Astrocyte of the cerebellum (primary cell): Measurements from ENCODE around the gene FBXL22.

Experiments used
- DNase-seq: peaks from one replicate; pipeline ENCODE4 v3.0.0-alpha.2; 2011; ENCODE audit warnings: low read depth
- H3K4me3 ChIP-seq: 2 replicates; pipeline ENCODE4 v1.5.1; 2011; ENCODE audit warnings: mild to moderate bottlenecking, low read depth, low read length, moderate library complexity
- CTCF ChIP-seq: IDR thresholded peaks from 2 replicates; pipeline ENCODE4 v1.5.1; 2012; ENCODE audit warnings: low read length, low read depth, moderate library complexity, mild to moderate bottlenecking; ENCODE audit errors: missing control alignments
- in situ Hi-C: cut with HindIII; loops from 2 replicates; pipeline ENCODE4 v1.10.0; 2017; ENCODE audit warnings: low sequenced_read_pairs

Gene FBXL22

GRCh38 chr15:63602595-63602994 is 5.4 kb downstream of the FBXL22 start:
- TF ChIP-seq CTCF = no peak
- no peak for DNase-seq
- no peak overlapping the region for H3K4me3 ChIP-seq
- in situ Hi-C loops = no loop called here

GRCh38 chr15:63603516-63603915 is 6.3 kb downstream of the FBXL22 start:
- in situ Hi-C loops = no loop called here
- no peak for DNase-seq
- no peak for TF ChIP-seq CTCF
- no peak overlapping the region for H3K4me3 ChIP-seq

GRCh38 chr15:63604281-63604680 is 7.1 kb downstream of the FBXL22 start:
- TF ChIP-seq CTCF = no peak
- in situ Hi-C loops = no loop called here
- DNase-seq = no peak
- no peak overlapping the region for H3K4me3 ChIP-seq

- no peak for DNase-seq
- in situ Hi-C loops = no loop called here
- TF ChIP-seq CTCF = no peak
- H3K4me3 ChIP-seq = no peak overlapping the region
These were observed 7.8 kb downstream of the FBXL22 start for GRCh38 chr15:63605036-63605435.

- no peak for DNase-seq
- no peak for TF ChIP-seq CTCF
- in situ Hi-C loops = no loop called here
- no peak overlapping the region for H3K4me3 ChIP-seq
These were observed 8.6 kb downstream of the FBXL22 start for GRCh38 chr15:63605816-63606215.

GRCh38 chr15:63606308-63606707 is 9.1 kb downstream of the FBXL22 start:
- no peak for DNase-seq
- no peak for TF ChIP-seq CTCF
- in situ Hi-C loops = no loop called here
- H3K4me3 ChIP-seq = no peak overlapping the region

- in situ Hi-C loops = no loop called here
- TF ChIP-seq CTCF = no peak
- no peak for DNase-seq
- H3K4me3 ChIP-seq = no peak overlapping the region
These were observed 11.8 kb downstream of the FBXL22 start for GRCh38 chr15:63608989-63609388.
